ENCODE measurements around the gene OR2T1.

DNA sequence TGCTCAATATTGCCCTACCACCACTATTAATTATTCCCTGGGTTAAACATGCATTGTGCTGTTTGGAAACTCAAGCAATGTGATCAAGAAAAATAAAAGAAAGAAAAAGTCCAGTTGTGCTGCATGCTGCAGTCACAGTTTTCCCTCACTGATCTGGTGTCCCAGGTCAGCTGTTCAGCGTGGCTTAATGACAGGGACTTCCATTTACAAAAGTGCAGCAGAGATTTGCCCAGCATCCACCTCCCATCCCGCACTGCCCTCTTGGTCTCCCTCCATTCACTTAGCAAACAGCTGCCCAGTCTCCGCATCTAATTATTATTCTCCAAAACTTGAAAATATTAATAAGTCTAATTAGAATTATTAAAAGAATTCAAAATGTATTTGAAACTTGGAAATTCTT lies 43.4 kb upstream of the OR2T1 start:
- TF ChIP-seq, protein P1, sequence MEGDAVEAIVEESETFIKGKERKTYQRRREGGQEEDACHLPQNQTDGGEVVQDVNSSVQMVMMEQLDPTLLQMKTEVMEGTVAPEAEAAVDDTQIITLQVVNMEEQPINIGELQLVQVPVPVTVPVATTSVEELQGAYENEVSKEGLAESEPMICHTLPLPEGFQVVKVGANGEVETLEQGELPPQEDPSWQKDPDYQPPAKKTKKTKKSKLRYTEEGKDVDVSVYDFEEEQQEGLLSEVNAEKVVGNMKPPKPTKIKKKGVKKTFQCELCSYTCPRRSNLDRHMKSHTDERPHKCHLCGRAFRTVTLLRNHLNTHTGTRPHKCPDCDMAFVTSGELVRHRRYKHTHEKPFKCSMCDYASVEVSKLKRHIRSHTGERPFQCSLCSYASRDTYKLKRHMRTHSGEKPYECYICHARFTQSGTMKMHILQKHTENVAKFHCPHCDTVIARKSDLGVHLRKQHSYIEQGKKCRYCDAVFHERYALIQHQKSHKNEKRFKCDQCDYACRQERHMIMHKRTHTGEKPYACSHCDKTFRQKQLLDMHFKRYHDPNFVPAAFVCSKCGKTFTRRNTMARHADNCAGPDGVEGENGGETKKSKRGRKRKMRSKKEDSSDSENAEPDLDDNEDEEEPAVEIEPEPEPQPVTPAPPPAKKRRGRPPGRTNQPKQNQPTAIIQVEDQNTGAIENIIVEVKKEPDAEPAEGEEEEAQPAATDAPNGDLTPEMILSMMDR (IDR thresholded peaks at IDR 0.05): no peak
- TF ChIP-seq EP300 (IDR thresholded peaks at IDR 0.05): no peak

All from tibial nerve (tissue), 4 donors.